ENCODE data around the gene PRPF8. TPM values are rescaled to one million over a fixed set of nuclear protein-coding genes. Genes with fewer than 3 reads are reported as not detected.

Gene PRPF8
- total RNA-seq, 1 experiment from 2014 or later: 439 TPM

GRCh38 chr17:1697681-1698080 is 13.0 kb upstream of the PRPF8 start:
- H3K36me3 ChIP-seq (ENCODE audit: insufficient read depth, low read length, poor library complexity, severe bottlenecking): no peaks in the 10 kb centered on the region
- no peaks in the 10 kb centered on the region for H3K27me3 ChIP-seq (replicated peaks; ENCODE audit: insufficient read depth, low read depth, low read length, poor library complexity)
- no peak overlapping the region for H3K4me3 ChIP-seq (ENCODE audit: low read depth, low read length, poor library complexity, severe bottlenecking)
- H3K9me3 ChIP-seq (ENCODE audit: low read depth, low read length, poor library complexity, severe bottlenecking): no peaks in the 10 kb centered on the region
- H3K4me1 ChIP-seq (ENCODE audit: insufficient read depth, low read length, poor library complexity, severe bottlenecking): no peaks in the 10 kb centered on the region
- CTCF ChIA-PET: interaction anchor here (0.7 kb wide), 1 partner anchor 17 kb away, joined by 9 read pairs; no protein-coding TSS in a partner anchor
- DNase-seq (ENCODE audit: low spot score): no peak
- BruUV-seq (replicated peaks): no TSS peak
- POLR2A ChIA-PET (ENCODE audit: low non-redundant PET): no interaction called here
- H3K27ac ChIP-seq (ENCODE audit: low read depth, low read length, poor library complexity, severe bottlenecking): no peak overlapping the region
- TF ChIP-seq CTCF (conservative IDR thresholded peaks at IDR 0.05; ENCODE audit: low read depth, low read length) (no peak), EZH2 (IDR thresholded peaks at IDR 0.05; ENCODE audit: borderline replicate concordance, low read depth, low read length, poor library complexity, severe bottlenecking) (no peak)
- intact Hi-C loops (cut with micrococcal nuclease; ENCODE audit: unreplicated experiment): no loop called here

GRCh38 chr17:1695365-1695764 is 10.7 kb upstream of the PRPF8 start:
- H3K27me3 ChIP-seq (replicated peaks; ENCODE audit: insufficient read depth, low read depth, low read length, poor library complexity): no peaks in the 10 kb centered on the region
- no peak overlapping the region for H3K27ac ChIP-seq (ENCODE audit: low read depth, low read length, poor library complexity, severe bottlenecking)
- intact Hi-C loops (cut with micrococcal nuclease; ENCODE audit: unreplicated experiment): no loop called here
- no peaks in the 10 kb centered on the region for H3K9me3 ChIP-seq (ENCODE audit: low read depth, low read length, poor library complexity, severe bottlenecking)
- H3K36me3 ChIP-seq (ENCODE audit: insufficient read depth, low read length, poor library complexity, severe bottlenecking): no peaks in the 10 kb centered on the region
- DNase-seq (ENCODE audit: low spot score): no peak
- TF ChIP-seq CTCF (conservative IDR thresholded peaks at IDR 0.05; ENCODE audit: low read depth, low read length): no peak
- TF ChIP-seq EZH2 (IDR thresholded peaks at IDR 0.05; ENCODE audit: borderline replicate concordance, low read depth, low read length, poor library complexity, severe bottlenecking): no peak
- ChIA-PET POLR2A (ENCODE audit: low non-redundant PET) (no interaction called here), CTCF (no interaction called here)
- no TSS peak for BruUV-seq (replicated peaks)
- no peaks in the 10 kb centered on the region for H3K4me1 ChIP-seq (ENCODE audit: insufficient read depth, low read length, poor library complexity, severe bottlenecking)
- H3K4me3 ChIP-seq (ENCODE audit: low read depth, low read length, poor library complexity, severe bottlenecking): no peak overlapping the region

GRCh38 chr17:1693339-1693738 is 8.7 kb upstream of the PRPF8 start:
- no TSS peak for BruUV-seq (replicated peaks)
- intact Hi-C loops (cut with micrococcal nuclease; ENCODE audit: unreplicated experiment): no loop called here
- no peaks in the 10 kb centered on the region for H3K27me3 ChIP-seq (replicated peaks; ENCODE audit: insufficient read depth, low read depth, low read length, poor library complexity)
- no peak for TF ChIP-seq EZH2 (IDR thresholded peaks at IDR 0.05; ENCODE audit: borderline replicate concordance, low read depth, low read length, poor library complexity, severe bottlenecking)
- no peak for TF ChIP-seq CTCF (conservative IDR thresholded peaks at IDR 0.05; ENCODE audit: low read depth, low read length)
- no peak overlapping the region for H3K4me3 ChIP-seq (ENCODE audit: low read depth, low read length, poor library complexity, severe bottlenecking)
- no peaks in the 10 kb centered on the region for H3K9me3 ChIP-seq (ENCODE audit: low read depth, low read length, poor library complexity, severe bottlenecking)
- H3K27ac ChIP-seq (ENCODE audit: low read depth, low read length, poor library complexity, severe bottlenecking): no peak overlapping the region
- no peaks in the 10 kb centered on the region for H3K36me3 ChIP-seq (ENCODE audit: insufficient read depth, low read length, poor library complexity, severe bottlenecking)
- no peaks in the 10 kb centered on the region for H3K4me1 ChIP-seq (ENCODE audit: insufficient read depth, low read length, poor library complexity, severe bottlenecking)
- DNase-seq (ENCODE audit: low spot score): no peak
- ChIA-PET POLR2A (ENCODE audit: low non-redundant PET) (no interaction called here), CTCF (no interaction called here)
